ENCODE data around the gene ARMC9. TPM values are rescaled to one million over a fixed set of nuclear protein-coding genes. Genes with fewer than 3 reads are reported as not detected.

The ARMC9 gene
- total and polyA plus RNA-seq, 2 of the 13 experiments (the other 11 are each of a cell fraction or from before 2014, with no cell fraction given): 9.1 to 12.8 TPM

DNA sequence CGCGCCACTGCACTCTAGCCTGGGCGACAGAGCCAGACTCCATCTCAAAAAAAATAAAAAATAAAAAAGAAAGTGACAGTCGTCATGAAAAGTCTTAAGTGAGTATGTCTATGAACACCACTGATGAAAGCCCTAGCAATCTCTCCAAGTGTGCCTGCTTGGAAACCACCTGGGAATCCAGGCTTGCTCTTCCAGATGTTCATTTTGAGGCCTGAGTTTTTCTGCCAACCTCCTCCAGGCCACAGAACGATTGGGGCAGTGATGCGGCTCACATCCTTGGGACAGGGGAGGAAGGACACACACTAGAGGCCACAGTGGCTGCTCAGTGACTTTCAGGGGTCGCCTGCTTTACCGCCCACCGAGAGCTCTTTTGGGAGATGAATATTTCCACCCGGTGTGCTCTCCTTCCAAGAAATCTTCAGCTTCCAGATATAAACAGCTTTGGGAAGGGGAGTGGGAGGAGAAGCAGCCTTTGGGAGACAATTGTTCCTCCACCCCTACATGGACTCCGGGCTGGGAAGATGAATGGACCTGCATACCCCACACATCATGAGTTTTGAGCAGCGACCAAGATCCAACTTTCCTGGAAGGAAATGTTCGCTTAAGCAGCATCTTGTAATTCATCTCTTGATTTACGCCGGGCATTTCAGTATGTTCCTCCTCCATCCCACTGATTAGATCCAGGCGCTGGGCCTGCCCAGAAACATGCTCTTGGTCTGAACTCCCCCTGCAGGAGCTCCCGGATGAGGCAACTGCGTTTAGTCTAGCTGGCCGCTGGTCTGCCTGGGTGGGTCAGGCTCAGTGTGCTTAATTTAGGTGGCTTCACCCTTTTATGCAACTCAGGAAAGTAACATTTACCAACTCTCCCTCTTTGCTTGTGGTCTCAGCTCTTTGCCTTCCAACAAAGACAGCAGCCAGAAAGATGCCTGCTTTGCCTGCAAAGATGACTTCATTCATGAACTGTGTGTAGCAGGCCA, 6.2 kb upstream of the ARMC9 start (continued):
- TF ChIP-seq TRIM24 (CRISPR knock-in tag; IDR thresholded peaks at IDR 0.05) (no peak), MYC (CRISPR knock-in tag; IDR thresholded peaks at IDR 0.05; ENCODE audit: borderline replicate concordance) (peak; percentile 33; the same call in 1 of the 2 replicates), ZNF605 (CRISPR knock-in tag; IDR thresholded peaks at IDR 0.05) (peak; percentile 38; the same call in 1 of the 2 replicates), MAZ (IDR thresholded peaks at IDR 0.05; ENCODE audit: borderline replicate concordance, low read depth, low read length) (no peak), MAZ (CRISPR knock-in tag; IDR thresholded peaks at IDR 0.05; ENCODE audit: low read depth) (no peak), STAG1 (CRISPR knock-in tag; IDR thresholded peaks at IDR 0.05) (peak; percentile 74), NR0B2 (CRISPR knock-in tag; IDR thresholded peaks at IDR 0.05) (no peak), ATF7-NPFF (CRISPR knock-in tag; IDR thresholded peaks at IDR 0.05; ENCODE audit: low read depth) (0 out of 2 replicates have a peak, but pooled peaks have one; percentile 42), ZC3H4 (CRISPR knock-in tag; IDR thresholded peaks at IDR 0.05; ENCODE audit: borderline replicate concordance) (no peak), SMC3 (IDR thresholded peaks at IDR 0.05; ENCODE audit: low read length) (peak; percentile 73), PCBP2 (optimal IDR thresholded peaks at IDR 0.05; ENCODE audit: low read depth, low read length, poor library complexity, severe bottlenecking) (no peak), ZSCAN25 (CRISPR knock-in tag; IDR thresholded peaks at IDR 0.05) (peak; percentile 72; the same call in 1 of the 2 replicates), GPN1 (CRISPR knock-in tag; IDR thresholded peaks at IDR 0.05; ENCODE audit: borderline replicate concordance) (no peak), MZF1 (CRISPR knock-in tag; IDR thresholded peaks at IDR 0.05; ENCODE audit: borderline replicate concordance) (no peak)
- TF ChIP-seq, protein P1, sequence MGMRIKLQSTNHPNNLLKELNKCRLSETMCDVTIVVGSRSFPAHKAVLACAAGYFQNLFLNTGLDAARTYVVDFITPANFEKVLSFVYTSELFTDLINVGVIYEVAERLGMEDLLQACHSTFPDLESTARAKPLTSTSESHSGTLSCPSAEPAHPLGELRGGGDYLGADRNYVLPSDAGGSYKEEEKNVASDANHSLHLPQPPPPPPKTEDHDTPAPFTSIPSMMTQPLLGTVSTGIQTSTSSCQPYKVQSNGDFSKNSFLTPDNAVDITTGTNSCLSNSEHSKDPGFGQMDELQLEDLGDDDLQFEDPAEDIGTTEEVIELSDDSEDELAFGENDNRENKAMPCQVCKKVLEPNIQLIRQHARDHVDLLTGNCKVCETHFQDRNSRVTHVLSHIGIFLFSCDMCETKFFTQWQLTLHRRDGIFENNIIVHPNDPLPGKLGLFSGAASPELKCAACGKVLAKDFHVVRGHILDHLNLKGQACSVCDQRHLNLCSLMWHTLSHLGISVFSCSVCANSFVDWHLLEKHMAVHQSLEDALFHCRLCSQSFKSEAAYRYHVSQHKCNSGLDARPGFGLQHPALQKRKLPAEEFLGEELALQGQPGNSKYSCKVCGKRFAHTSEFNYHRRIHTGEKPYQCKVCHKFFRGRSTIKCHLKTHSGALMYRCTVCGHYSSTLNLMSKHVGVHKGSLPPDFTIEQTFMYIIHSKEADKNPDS (CRISPR knock-in tag; IDR thresholded peaks at IDR 0.05): no peak
- TF ChIP-seq, protein P2, sequence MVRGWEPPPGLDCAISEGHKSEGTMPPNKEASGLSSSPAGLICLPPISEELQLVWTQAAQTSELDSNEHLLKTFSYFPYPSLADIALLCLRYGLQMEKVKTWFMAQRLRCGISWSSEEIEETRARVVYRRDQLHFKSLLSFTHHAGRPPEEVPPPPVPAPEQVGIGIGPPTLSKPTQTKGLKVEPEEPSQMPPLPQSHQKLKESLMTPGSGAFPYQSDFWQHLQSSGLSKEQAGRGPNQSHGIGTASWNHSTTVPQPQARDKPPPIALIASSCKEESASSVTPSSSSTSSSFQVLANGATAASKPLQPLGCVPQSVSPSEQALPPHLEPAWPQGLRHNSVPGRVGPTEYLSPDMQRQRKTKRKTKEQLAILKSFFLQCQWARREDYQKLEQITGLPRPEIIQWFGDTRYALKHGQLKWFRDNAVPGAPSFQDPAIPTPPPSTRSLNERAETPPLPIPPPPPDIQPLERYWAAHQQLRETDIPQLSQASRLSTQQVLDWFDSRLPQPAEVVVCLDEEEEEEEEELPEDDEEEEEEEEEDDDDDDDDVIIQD (CRISPR knock-in tag; IDR thresholded peaks at IDR 0.05; ENCODE audit: low read depth): peak; percentile 21; the same call in 1 of the 2 replicates
- TF ChIP-seq, protein P3, sequence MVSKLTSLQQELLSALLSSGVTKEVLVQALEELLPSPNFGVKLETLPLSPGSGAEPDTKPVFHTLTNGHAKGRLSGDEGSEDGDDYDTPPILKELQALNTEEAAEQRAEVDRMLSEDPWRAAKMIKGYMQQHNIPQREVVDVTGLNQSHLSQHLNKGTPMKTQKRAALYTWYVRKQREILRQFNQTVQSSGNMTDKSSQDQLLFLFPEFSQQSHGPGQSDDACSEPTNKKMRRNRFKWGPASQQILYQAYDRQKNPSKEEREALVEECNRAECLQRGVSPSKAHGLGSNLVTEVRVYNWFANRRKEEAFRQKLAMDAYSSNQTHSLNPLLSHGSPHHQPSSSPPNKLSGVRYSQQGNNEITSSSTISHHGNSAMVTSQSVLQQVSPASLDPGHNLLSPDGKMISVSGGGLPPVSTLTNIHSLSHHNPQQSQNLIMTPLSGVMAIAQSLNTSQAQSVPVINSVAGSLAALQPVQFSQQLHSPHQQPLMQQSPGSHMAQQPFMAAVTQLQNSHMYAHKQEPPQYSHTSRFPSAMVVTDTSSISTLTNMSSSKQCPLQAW (CRISPR knock-in tag; IDR thresholded peaks at IDR 0.05): no peak

Measured in HepG2 (cell line).